ENCODE data around the gene C19orf38. TPM values are rescaled to one million over a fixed set of nuclear protein-coding genes. Genes with fewer than 3 reads are reported as not detected.

The C19orf38 gene
- total and polyA plus RNA-seq, 3 experiments from 2014 or later, result 0.44 to 0.48 TPM; not detected in 1

GRCh38 chr19:10817291-10818038, 30.8 kb upstream of the C19orf38 start:
- DNase-seq, result no peak
- Histone ChIP-seq H3K36me3 (ENCODE audit: insufficient read depth, low read length) (peaks cover 19% of the 10 kb centered on the region), H3K27me3 (ENCODE audit: insufficient read depth, low read length, poor library complexity, severe bottlenecking) (no peaks in the 10 kb centered on the region), H3K4me3 (ENCODE audit: low read length) (no peak overlapping the region), H3K9me3 (ENCODE audit: low read length) (no peaks in the 10 kb centered on the region), H3K27ac (ENCODE audit: low read depth, low read length) (no peak overlapping the region), H3K4me1 (ENCODE audit: insufficient read depth, low read length) (peaks cover 5% of the 10 kb centered on the region)
- H3K4me1 Mint-ChIP-seq, result peaks cover 18 to 23% (median 19%) of the 10 kb centered on the region in 3 donors
- no peak overlapping the region for H3K4me3 Mint-ChIP-seq
- no peaks in the 10 kb centered on the region for H3K9me3 Mint-ChIP-seq
- H3K27me3 Mint-ChIP-seq, result no peaks in the 10 kb centered on the region
- peak overlapping the region in 1 of 8 donors; percentile 24 for H3K27ac Mint-ChIP-seq
- H3K36me3 Mint-ChIP-seq, result peaks cover 7 to 62% (median 8%) of the 10 kb centered on the region in 3 donors
- ChIA-PET POLR2A (no interaction called here), CTCF (no interaction called here)

- H3K27me3 ChIP-seq (ENCODE audit: insufficient read depth, low read length, poor library complexity, severe bottlenecking), result no peaks in the 10 kb centered on the region
- H3K27me3 Mint-ChIP-seq, result no peaks in the 10 kb centered on the region
- peak overlapping the region in 1 of 8 donors; percentile 21 for H3K27ac Mint-ChIP-seq
- CTCF ChIA-PET, result interaction anchor here (0.7 kb wide), 1 partner anchor 46 kb away, joined by 3 read pairs; no protein-coding TSS in a partner anchor
- peaks cover 7 to 58% (median 8%) of the 10 kb centered on the region in 3 donors for H3K36me3 Mint-ChIP-seq
- POLR2A ChIA-PET, result no interaction called here
- H3K9me3 ChIP-seq (ENCODE audit: low read length), result no peaks in the 10 kb centered on the region
- H3K27ac ChIP-seq (ENCODE audit: low read depth, low read length), result no peak overlapping the region
- no peak overlapping the region for H3K4me3 Mint-ChIP-seq
- no peak overlapping the region for H3K4me3 ChIP-seq (ENCODE audit: low read length)
- H3K9me3 Mint-ChIP-seq, result no peaks in the 10 kb centered on the region
- no peak for DNase-seq
- H3K4me1 Mint-ChIP-seq, result peaks cover 11 to 16% (median 12%) of the 10 kb centered on the region in 3 donors
- peaks cover 20% of the 10 kb centered on the region for H3K36me3 ChIP-seq (ENCODE audit: insufficient read depth, low read length)
- H3K4me1 ChIP-seq (ENCODE audit: insufficient read depth, low read length), result no peaks in the 10 kb centered on the region
Measured at GRCh38 chr19:10818301-10819123, 29.7 kb upstream of the C19orf38 start.

GRCh38 chr19:10819124-10820060, 28.8 kb upstream of the C19orf38 start:
- H3K36me3 ChIP-seq (ENCODE audit: insufficient read depth, low read length), result peaks cover 26% of the 10 kb centered on the region
- Mint-ChIP-seq H3K27me3 (no peaks in the 10 kb centered on the region), H3K9me3 (no peaks in the 10 kb centered on the region), H3K4me1 (peaks cover 10 to 12% (median 11%) of the 10 kb centered on the region in 3 donors), H3K36me3 (peaks cover 7 to 63% (median 7%) of the 10 kb centered on the region in 3 donors), H3K4me3 (peak overlapping the region in 1 of 7 donors; percentile 8), H3K27ac (peak overlapping the region in 7 of 8 donors; percentile 54 to 89 (median 76))
- H3K27me3 ChIP-seq (ENCODE audit: insufficient read depth, low read length, poor library complexity, severe bottlenecking), result no peaks in the 10 kb centered on the region
- H3K9me3 ChIP-seq (ENCODE audit: low read length), result no peaks in the 10 kb centered on the region
- DNase-seq, result no peak
- POLR2A ChIA-PET, result no interaction called here
- H3K4me1 ChIP-seq (ENCODE audit: insufficient read depth, low read length), result no peaks in the 10 kb centered on the region
- H3K27ac ChIP-seq (ENCODE audit: low read depth, low read length), result no peak overlapping the region
- no peak overlapping the region for H3K4me3 ChIP-seq (ENCODE audit: low read length)
- CTCF ChIA-PET, result no interaction called here

GRCh38 chr19:10820173-10820572, 28.0 kb upstream of the C19orf38 start:
- Histone ChIP-seq H3K27ac (ENCODE audit: low read depth, low read length) (no peak overlapping the region), H3K4me3 (ENCODE audit: low read length) (no peak overlapping the region), H3K36me3 (ENCODE audit: insufficient read depth, low read length) (peaks cover 27% of the 10 kb centered on the region), H3K27me3 (ENCODE audit: insufficient read depth, low read length, poor library complexity, severe bottlenecking) (no peaks in the 10 kb centered on the region), H3K4me1 (ENCODE audit: insufficient read depth, low read length) (no peaks in the 10 kb centered on the region), H3K9me3 (ENCODE audit: low read length) (no peaks in the 10 kb centered on the region)
- ChIA-PET POLR2A (interaction anchor here (1.3 kb wide), 1 partner anchor 16 kb away, joined by 4 read pairs; the partner anchor contains the start of gene TMED1), CTCF (interaction anchor here (0.5 to 2.6 kb wide), 3 partner anchors 44 to 176 kb away, joined by 3 to 21 read pairs (median 3); partner anchors contain the start of gene DNM2)
- H3K4me3 Mint-ChIP-seq, result peak overlapping the region in 1 of 7 donors; percentile 49
- no peaks in the 10 kb centered on the region for H3K27me3 Mint-ChIP-seq
- no peak for DNase-seq
- no peaks in the 10 kb centered on the region for H3K9me3 Mint-ChIP-seq
- H3K36me3 Mint-ChIP-seq, result peaks cover 6 to 63% (median 7%) of the 10 kb centered on the region in 3 donors
- peak overlapping the region in 7 of 8 donors; percentile 12 to 92 (median 76) for H3K27ac Mint-ChIP-seq
- H3K4me1 Mint-ChIP-seq, result peaks cover 2 to 5% (median 4%) of the 10 kb centered on the region in 3 donors

- DNase-seq, result no peak
- Mint-ChIP-seq H3K4me3 (no peak overlapping the region), H3K4me1 (peaks cover 0 to 5% (median 4%) of the 10 kb centered on the region in 3 donors), H3K27me3 (no peaks in the 10 kb centered on the region), H3K27ac (peak overlapping the region in 2 of 8 donors; percentile 11 to 50), H3K9me3 (no peaks in the 10 kb centered on the region), H3K36me3 (peaks cover 7 to 80% (median 8%) of the 10 kb centered on the region in 3 donors)
- Histone ChIP-seq H3K36me3 (ENCODE audit: insufficient read depth, low read length) (peaks cover 37% of the 10 kb centered on the region), H3K4me3 (ENCODE audit: low read length) (no peak overlapping the region), H3K27ac (ENCODE audit: low read depth, low read length) (no peak overlapping the region), H3K9me3 (ENCODE audit: low read length) (no peaks in the 10 kb centered on the region), H3K4me1 (ENCODE audit: insufficient read depth, low read length) (no peaks in the 10 kb centered on the region), H3K27me3 (ENCODE audit: insufficient read depth, low read length, poor library complexity, severe bottlenecking) (no peaks in the 10 kb centered on the region)
- ChIA-PET POLR2A (no interaction called here), CTCF (no interaction called here)
Measured at GRCh38 chr19:10823690-10824089, 24.5 kb upstream of the C19orf38 start.

- Histone ChIP-seq H3K4me1 (ENCODE audit: insufficient read depth, low read length) (no peaks in the 10 kb centered on the region), H3K4me3 (ENCODE audit: low read length) (no peak overlapping the region), H3K36me3 (ENCODE audit: insufficient read depth, low read length) (peaks cover 35% of the 10 kb centered on the region), H3K9me3 (ENCODE audit: low read length) (no peaks in the 10 kb centered on the region), H3K27me3 (ENCODE audit: insufficient read depth, low read length, poor library complexity, severe bottlenecking) (no peaks in the 10 kb centered on the region), H3K27ac (ENCODE audit: low read depth, low read length) (no peak overlapping the region)
- ChIA-PET CTCF (interaction anchor here (1.6 kb wide), 1 partner anchor 126 kb away, joined by 3 read pairs; no protein-coding TSS in a partner anchor), POLR2A (interaction anchor here (0.6 kb wide), 1 partner anchor 40 kb away, joined by 4 read pairs; no protein-coding TSS in a partner anchor)
- H3K9me3 Mint-ChIP-seq, result no peaks in the 10 kb centered on the region
- H3K36me3 Mint-ChIP-seq, result peaks cover 0 to 77% (median 5%) of the 10 kb centered on the region in 3 donors
- H3K27me3 Mint-ChIP-seq, result no peaks in the 10 kb centered on the region
- H3K4me3 Mint-ChIP-seq, result no peak overlapping the region
- peak overlapping the region in 2 of 8 donors; percentile 46 to 70 for H3K27ac Mint-ChIP-seq
- no peak for DNase-seq
- no peaks in the 10 kb centered on the region for H3K4me1 Mint-ChIP-seq
Measured at GRCh38 chr19:10826231-10826630, 22.0 kb upstream of the C19orf38 start.

- H3K4me3 Mint-ChIP-seq, result no peak overlapping the region
- peaks cover 0 to 79% (median 5%) of the 10 kb centered on the region in 3 donors for H3K36me3 Mint-ChIP-seq
- H3K27ac Mint-ChIP-seq, result peak overlapping the region in 2 of 8 donors; percentile 21 to 48
- ChIA-PET CTCF (interaction anchor here (1.6 kb wide), 1 partner anchor 127 kb away, joined by 3 read pairs; no protein-coding TSS in a partner anchor), POLR2A (interaction anchor here (0.6 kb wide), 1 partner anchor 39 kb away, joined by 4 read pairs; no protein-coding TSS in a partner anchor)
- H3K9me3 Mint-ChIP-seq, result no peaks in the 10 kb centered on the region
- Histone ChIP-seq H3K27me3 (ENCODE audit: insufficient read depth, low read length, poor library complexity, severe bottlenecking) (no peaks in the 10 kb centered on the region), H3K4me1 (ENCODE audit: insufficient read depth, low read length) (no peaks in the 10 kb centered on the region), H3K36me3 (ENCODE audit: insufficient read depth, low read length) (peaks cover 35% of the 10 kb centered on the region), H3K4me3 (ENCODE audit: low read length) (no peak overlapping the region), H3K9me3 (ENCODE audit: low read length) (no peaks in the 10 kb centered on the region), H3K27ac (ENCODE audit: low read depth, low read length) (no peak overlapping the region)
- H3K4me1 Mint-ChIP-seq, result no peaks in the 10 kb centered on the region
- DNase-seq, result no peak
- no peaks in the 10 kb centered on the region for H3K27me3 Mint-ChIP-seq
Measured at GRCh38 chr19:10826846-10827245, 21.4 kb upstream of the C19orf38 start.
